ENCODE results near the gene GFER. TPM values are rescaled to one million over a fixed set of nuclear protein-coding genes. Genes with fewer than 3 reads are reported as not detected.
"Not testable (repeated sequence)": the region's sequence is repeated elsewhere in the genome, so short reads cannot be mapped to it uniquely, and the experiment has no call there.

GFER gene
- total and polyA plus RNA-seq, 9 of the 15 experiments (the other 6 are each of a cell fraction or from before 2014, with no cell fraction given): 4.3 to 53.7 (median 19.8) TPM

GRCh38 chr16:1953734-1954133 lies 30.3 kb upstream of the GFER start:
- Histone ChIP-seq H4K20me1 (replicated peaks; ENCODE audit: control insufficient read depth, insufficient read depth, low read length) (no peaks in the 10 kb centered on the region), H3K4me1 (replicated peaks in 1 of 2; ENCODE audit: control insufficient read depth in 2 of 2, insufficient read depth in 2 of 2, low read length in 2 of 2) (peaks cover 0 to 44% of the 10 kb centered on the region in 2 experiments; a peak in 4 of 5 replicates), H3K79me2 (ENCODE audit: control insufficient read depth, insufficient read depth, low read length) (no peaks in the 10 kb centered on the region), H3K9me1 (ENCODE audit: control insufficient read depth, insufficient read depth, low read length) (no peaks in the 10 kb centered on the region), H3K36me3 (ENCODE audit: control insufficient read depth, insufficient read depth, low read length) (no peaks in the 10 kb centered on the region), H2AFZ (ENCODE audit: low read depth, low read length) (no peak overlapping the region), H3K9me3 (replicated peaks; ENCODE audit: control insufficient read depth, insufficient read depth, low read depth, low read length) (no peaks in the 10 kb centered on the region), H3K9ac (ENCODE audit: insufficient read depth in 1 of 2, low read depth in 2 of 2, low read length in 2 of 2) (peak overlapping the region in 1 of 2 experiments; percentile 64; a peak in 2 of 4 replicates), H3K27me3 (ENCODE audit: control insufficient read depth in 2 of 2, insufficient read depth in 2 of 2, low read length in 2 of 2) (no peaks in the 10 kb centered on the region), H3K4me2 (ENCODE audit: insufficient read depth, low read length) (no peak overlapping the region), H3K4me3 (no peak overlapping the region), H3K27ac (ENCODE audit: extremely low read depth, low read depth, low read length) (no peak overlapping the region)
- WGBS (ENCODE audit: insufficient coverage, low coverage, missing lambda C conversion rate): 87% methylated on average over 16 of the region's 22 CpGs
- TF ChIP-seq KDM1A (IDR thresholded peaks at IDR 0.05) (peak in 1 of 2 experiments; percentile 54; a peak in 1 of 4 replicates), ARHGAP35 (IDR thresholded peaks at IDR 0.05; ENCODE audit: partially characterized antibody) (no peak)
- DNase-seq (ENCODE audit: extremely low read depth in 1 of 4, low spot score in 3 of 4): no peak
- no peak for ATAC-seq
- in situ Hi-C loops (cut with MboI) (no loop called here), intact Hi-C loops (cut with micrococcal nuclease) (no loop called here)
- BruUV-seq (replicated peaks): no TSS peak
- POLR2A ChIA-PET: interaction anchor here (1.9 to 5.6 kb wide), 2 partner anchors 10 kb away, joined by 8 to 37 read pairs; partner anchors contain the start of genes MSRB1 and RPS2
- no peak for FAIRE-seq
- CTCF ChIA-PET (ENCODE audit: low intra/inter-chr PET ratio): no interaction called here

DNA sequence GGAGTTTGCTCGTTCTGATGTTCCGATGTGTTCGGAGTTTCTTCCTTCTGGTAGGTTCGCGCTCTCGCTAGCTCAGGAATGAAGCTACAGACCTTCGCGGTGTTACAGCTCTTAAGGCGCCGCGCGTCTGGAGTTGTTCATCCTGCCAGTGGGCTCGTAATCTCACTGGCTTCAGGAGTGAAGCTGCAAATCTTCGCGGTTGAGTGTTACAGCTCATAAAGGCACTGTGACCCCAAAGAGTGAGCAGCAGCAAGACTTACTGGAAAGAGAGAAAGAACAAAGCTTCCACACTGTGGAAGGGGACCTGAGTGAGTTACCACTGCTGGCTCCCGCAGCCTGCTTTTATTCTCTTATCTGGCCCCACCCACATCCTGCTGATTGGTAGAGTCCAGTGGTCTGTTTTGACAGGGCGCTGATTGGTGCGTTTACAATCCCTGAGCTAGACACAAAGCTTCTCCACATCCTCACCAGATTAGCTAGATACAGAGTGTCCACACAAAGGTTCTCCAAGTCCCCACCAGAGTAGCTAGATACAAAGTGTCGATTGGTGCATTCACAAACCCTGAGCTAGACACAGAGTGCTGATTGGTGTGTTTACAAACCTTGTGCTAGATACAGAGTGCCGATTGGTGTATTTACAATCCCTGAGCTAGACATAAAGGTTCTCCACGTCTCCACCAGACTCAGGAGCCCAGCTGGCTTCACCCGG lies 26.4 kb upstream of the GFER start:
- H2AFZ ChIP-seq (ENCODE audit: low read depth, low read length); H3K4me2 ChIP-seq (ENCODE audit: insufficient read depth, low read length); H3K27ac ChIP-seq (ENCODE audit: extremely low read depth, low read depth, low read length); intact Hi-C loops (cut with micrococcal nuclease); H3K27me3 ChIP-seq (ENCODE audit: control insufficient read depth in 2 of 2, insufficient read depth in 2 of 2, low read length in 2 of 2); BruUV-seq (replicated peaks); H3K9me1 ChIP-seq (ENCODE audit: control insufficient read depth, insufficient read depth, low read length); in situ Hi-C loops (cut with MboI); ATAC-seq; H3K9ac ChIP-seq (ENCODE audit: insufficient read depth in 1 of 2, low read depth in 2 of 2, low read length in 2 of 2); CTCF ChIA-PET (ENCODE audit: low intra/inter-chr PET ratio); H3K4me3 ChIP-seq; H3K9me3 ChIP-seq (replicated peaks; ENCODE audit: control insufficient read depth, insufficient read depth, low read depth, low read length); TF ChIP-seq ATF3 (CRISPR knock-in tag; conservative IDR thresholded peaks at IDR 0.05): not testable (repeated sequence)
- peaks cover 8 to 59% of the 10 kb centered on the region in 2 experiments; a peak in 4 of 5 replicates for H3K4me1 ChIP-seq (replicated peaks in 1 of 2; ENCODE audit: control insufficient read depth in 2 of 2, insufficient read depth in 2 of 2, low read length in 2 of 2)
- DNase-seq (ENCODE audit: extremely low read depth in 1 of 4, low spot score in 3 of 4): peak in 1 of 4 experiments; percentile 44
- peaks cover 22% of the 10 kb centered on the region; the same call in 2 of the 3 replicates for H3K36me3 ChIP-seq (ENCODE audit: control insufficient read depth, insufficient read depth, low read length)
- 89% methylated on average over 15 of the region's 22 CpGs for WGBS (ENCODE audit: insufficient coverage, low coverage, missing lambda C conversion rate)
- H4K20me1 ChIP-seq (replicated peaks; ENCODE audit: control insufficient read depth, insufficient read depth, low read length): peaks cover 19% of the 10 kb centered on the region
- peak; percentile 23 for FAIRE-seq
- H3K79me2 ChIP-seq (ENCODE audit: control insufficient read depth, insufficient read depth, low read length): peaks cover 33% of the 10 kb centered on the region
- POLR2A ChIA-PET: interaction anchor here (1.7 kb wide), 1 partner anchor 9 kb away, joined by 4 read pairs; the partner anchor contains the start of gene RNF151
- peak; percentile 34 for TF ChIP-seq KDM5B (IDR thresholded peaks at IDR 0.05; ENCODE audit: insufficient replicate concordance, low read depth, low read length)
- peak; percentile 24; the same call in 1 of the 2 replicates for TF ChIP-seq POLR2G (IDR thresholded peaks at IDR 0.05; ENCODE audit: low read depth, low read length)
- peak; percentile 66 for TF ChIP-seq SUPT5H (IDR thresholded peaks at IDR 0.05)
- TF ChIP-seq NFYB (IDR thresholded peaks at IDR 0.05; ENCODE audit: extremely low read depth, insufficient read length): peak; percentile 16
- TF ChIP-seq POLR2AphosphoS5 (IDR thresholded peaks at IDR 0.05; ENCODE audit: control insufficient read depth, insufficient read depth, low read depth, low read length): 0 out of 2 replicates have a peak, but pooled peaks have one; percentile 20
- TF ChIP-seq ZBTB33 (CRISPR knock-in tag; IDR thresholded peaks at IDR 0.05): peak; percentile 98
- TF ChIP-seq POLR2A (conservative IDR thresholded peaks at IDR 0.05): peak; percentile 78
- peak; percentile 23; the same call in 1 of the 2 replicates for TF ChIP-seq ATF3 (IDR thresholded peaks at IDR 0.05)
- TF ChIP-seq RBFOX2 (IDR thresholded peaks at IDR 0.05; ENCODE audit: low read depth, low read length): peak; percentile 42; the same call in 1 of the 2 replicates
